Germinal center (tissue), 1 donor: ENCODE data around the gene SHMT2.

Source experiments
- DNase-seq: peaks from one replicate; pipeline ENCODE4 v3.0.0; 2012; ENCODE audit warnings: mixed read lengths, low spot score

SHMT2 gene

DNA sequence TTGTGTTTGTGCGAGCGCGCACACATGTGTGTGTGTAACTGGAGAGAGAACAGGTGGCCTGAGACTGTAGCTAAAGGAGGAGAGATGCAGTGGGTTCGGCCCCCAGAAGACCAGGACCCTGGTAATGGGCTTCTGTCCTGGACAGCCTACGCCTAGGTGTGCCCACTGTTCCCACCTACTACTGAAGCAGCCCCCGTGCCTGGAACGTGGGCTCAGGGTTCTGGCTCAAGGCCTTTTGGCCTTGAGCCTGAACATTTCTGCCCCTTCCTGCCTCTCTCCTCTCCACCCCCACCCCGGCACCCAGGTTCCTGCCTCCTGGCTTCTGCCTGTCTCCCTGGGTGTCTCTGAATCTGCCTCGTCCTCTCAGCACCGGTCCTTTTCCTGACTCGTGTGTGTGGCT lies 14.4 kb upstream of the SHMT2 start:
- DNase-seq = no peak

DNA sequence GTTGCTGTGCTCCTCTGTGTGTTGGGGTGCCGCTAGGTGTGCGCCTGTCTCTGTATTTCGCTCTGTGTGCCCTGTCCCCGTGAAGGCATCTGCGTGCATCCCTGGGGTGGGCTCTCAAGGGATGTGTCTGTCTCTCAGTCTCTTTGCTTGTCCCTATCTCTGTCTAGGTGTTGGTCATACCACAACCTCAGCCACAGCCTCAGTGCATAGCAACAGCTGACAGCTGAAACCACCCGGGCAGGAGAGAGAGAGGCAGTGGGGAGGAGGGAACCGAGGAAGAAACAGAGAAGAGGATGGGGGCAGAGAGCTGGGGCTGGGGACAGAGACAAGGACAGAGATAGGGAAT lies 13.9 kb upstream of the SHMT2 start:
- peak; percentile 51 for DNase-seq

DNA sequence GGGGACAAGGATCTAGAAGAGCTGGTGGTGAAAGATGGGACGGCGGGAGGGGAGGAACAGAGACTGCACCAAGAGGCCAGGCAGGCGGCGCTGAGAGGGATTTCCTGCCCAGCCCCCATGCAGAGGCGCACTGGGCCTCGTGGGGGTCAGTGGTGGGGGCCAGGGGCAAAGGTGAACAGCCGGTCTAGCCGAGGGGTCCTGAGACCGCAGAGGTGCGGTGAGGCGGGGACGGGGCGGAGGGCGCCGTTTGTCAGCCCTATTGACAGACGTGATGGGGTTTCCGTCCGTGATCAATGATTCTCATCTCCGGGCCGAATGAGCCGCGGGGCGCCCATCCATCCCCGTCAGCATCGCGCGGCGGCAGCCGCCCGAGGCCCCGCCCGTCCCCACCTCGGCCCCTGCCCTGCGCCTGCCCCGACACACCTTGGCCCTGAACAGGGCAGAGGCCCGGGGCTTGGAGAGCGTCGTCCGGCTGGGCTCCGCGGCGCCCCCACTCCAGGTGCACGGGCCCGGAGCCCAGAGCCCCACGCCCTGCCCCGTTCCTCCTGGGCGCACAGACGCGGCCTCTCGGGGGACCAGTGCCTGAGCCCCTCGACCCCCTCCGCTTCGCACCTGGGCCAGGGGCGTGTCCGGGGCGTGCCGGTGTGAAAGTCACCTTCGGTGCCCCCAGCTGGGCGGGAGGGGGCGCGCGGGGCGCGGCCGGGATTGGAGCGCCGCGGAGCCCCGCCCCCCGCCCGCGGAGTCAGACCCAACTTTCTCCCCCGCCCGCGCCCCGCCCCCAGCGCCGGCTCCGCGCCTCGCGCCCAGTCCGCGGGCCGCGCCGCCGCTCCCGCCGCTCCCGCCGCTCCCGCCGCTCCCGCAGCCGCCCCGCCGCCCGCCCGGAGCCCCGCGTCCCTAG lies 13.2 kb upstream of the SHMT2 start, which contains the start of gene NXPH4:
NXPH4 (plus strand) TSS at position 781 of the 898 bp plus-strand sequence. CDS start 176 bp downstream, outside the sequence.
- peak; percentile 79 for DNase-seq

DNA sequence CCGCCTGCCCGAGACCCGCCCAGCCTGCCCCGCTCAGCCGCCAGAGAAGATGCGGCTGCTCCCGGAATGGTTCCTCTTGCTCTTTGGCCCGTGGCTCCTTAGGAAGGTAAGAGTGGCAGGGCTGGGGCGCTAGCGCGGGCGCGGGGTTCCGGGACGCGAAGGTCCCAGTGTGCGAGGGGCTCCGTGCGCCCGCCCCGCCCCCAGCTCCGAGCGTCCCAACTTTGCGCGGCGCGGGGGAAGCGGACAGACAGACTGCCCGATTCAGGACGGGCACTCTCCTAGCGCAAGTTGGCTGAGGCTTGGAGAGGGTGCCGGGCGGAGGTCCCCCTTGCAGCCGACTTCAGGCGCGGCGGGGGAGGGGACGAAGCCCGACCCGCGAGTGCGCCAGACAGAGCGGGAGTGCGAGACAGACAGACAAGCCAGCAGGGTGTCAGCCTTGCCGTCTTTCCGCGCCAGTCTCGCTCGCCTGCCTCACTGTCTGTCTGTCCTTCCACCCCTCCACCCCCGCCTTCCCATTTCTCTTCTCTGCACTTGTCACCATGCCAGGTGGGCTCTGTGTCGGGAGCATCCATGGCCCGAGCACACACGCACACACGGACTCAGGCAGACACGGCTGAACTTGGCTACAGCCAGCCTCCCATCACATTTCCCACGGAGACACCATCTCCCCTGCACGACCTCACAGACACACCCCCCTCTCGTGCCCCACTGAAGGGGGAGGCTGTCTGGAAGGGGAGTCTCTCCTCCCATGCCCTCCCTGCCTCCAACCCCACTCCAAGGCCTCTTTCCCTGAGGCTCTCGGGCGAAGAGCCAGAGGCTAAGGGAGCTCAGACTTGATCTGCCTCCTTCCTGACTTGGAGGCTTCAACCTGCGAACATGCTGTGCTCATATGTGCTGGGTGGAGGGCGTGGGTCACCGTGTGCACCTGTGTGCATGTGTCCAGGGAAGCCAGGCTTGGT lies 12.3 kb upstream of the SHMT2 start:
- DNase-seq = no peak

DNA sequence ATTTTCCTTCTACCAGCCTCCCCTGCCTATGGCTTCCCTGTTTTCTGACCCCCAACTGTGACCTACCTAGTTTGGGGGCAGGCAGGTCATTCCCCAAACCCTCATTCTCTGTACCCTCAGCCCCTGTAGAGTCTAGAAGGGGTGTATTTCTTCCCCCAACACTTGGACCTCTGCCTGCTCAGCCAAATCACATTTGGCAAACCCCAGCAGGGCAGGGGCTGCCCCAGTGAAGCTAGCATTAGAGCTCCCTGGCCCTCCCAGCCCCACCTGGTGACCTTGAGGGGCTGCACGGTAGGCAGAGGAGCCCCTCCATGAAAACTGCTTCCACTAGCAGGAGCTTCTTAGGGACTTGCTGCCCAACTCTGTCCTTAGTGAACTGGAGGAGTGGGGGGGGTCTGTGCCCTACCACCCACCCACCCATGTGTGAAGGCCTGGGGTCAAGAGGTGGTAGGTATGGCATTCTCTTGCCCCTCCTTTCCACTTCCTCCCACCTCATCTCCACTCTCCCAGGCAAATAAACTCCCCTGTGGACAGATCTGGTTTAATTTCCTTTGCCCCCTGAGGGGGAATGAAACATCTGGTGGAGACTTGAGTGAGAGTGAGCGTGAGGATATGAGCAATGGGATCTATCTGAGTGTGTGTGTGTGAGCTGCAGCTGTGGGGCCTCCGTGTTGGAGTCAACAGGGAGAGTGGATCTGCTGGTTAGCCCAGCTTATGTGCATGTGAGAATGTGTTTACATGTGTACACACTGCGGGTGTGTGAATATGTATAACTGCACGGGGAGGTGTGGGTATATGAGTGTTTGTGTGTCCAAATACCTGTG lies 11.3 kb upstream of the SHMT2 start:
- DNase-seq = no peak

DNA sequence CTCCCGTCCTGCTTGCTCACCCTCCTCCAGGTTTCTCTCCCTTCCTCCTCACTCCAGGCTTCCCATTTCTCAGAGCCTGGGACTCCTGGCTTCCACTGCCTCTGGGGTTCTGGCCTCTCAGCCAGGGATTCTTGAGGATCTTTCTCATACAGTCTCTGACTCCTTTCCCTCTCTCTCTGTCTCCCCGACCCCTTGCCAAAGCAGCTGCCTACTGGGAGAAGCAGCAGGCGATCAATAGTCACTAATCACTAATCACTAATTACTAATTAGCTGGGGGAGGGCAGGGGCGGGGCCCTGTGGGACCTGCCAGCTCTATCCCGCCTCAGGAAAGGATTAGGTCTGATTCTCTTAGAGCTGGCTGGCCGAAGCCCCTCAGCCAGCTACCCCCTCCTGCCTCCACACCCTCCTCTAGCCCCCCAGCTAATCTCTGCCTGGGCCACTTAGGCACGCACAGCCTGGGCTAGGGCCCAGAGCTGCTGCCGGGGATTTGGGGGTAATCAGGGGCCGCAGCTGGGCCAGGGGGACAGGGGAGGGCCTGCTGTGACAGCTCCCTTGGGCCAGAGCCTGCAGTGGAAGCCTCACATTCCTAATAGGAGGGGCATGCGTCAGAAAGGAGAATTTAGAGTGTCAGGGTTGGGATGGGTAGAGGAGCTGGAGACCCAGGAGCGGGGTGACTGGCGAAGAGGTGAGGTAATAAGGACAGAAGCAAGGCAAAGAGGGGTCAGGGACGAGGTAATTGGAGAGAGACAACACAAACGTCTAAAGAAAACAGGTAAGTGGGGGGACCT lies 10.1 kb upstream of the SHMT2 start:
- no peak for DNase-seq

DNA sequence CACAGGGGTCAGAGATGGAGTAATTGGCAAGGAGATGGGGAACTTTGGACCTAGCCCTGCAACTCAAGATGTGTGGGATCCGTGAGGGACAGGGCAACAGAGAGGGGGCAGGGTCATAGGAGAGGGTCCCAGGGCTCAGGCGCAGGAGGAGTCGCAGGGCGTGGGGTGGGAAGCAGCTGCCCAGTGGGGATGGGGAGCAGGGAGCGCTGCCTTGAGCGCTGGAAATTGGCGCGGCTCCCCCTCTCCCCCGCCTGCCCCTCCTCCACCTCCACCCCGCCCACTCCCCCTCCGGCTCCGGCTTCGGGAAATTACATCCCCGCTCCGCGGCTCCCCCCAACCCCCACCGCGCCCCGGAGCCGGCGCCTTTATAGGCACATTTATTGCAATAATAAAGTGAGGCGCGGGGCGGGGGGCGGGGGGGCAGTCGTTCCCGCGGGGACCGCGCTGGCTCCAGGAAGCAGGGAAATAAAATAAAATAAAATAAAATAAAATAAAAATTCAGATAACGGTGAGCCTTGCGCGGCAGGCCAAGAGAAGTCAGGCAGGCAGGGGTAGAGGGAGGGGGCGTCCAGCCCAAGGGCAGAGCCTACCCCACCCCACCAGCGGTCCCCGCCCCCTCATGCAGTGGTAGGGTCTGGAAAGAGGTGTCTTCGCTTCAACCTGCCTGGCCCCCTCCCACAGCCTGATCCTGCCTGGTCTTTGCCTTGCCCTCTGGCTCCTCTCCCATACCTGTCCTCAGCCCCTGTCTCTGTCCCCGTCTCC lies 9.3 kb upstream of the SHMT2 start:
- DNase-seq = no peak

DNA sequence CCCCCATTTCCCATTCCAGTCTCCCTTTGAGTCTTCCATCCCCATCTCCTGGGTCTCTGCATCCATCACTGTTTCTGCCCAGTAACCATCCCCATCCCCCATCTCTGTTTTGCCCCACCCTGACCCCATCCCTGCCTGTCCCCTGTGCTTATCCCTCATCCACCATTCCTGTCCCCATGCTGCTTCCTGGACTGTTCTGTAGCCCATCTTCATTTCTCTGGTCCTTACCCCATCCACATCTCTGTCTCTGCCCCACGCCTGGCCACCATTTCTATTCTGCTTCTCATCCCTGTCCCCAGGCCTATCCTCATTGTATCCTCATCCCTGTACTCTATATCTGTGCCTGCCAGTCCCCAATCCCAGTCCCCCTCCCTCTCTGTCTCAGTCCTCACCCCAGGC lies 8.7 kb upstream of the SHMT2 start:
- DNase-seq = no peak

DNA sequence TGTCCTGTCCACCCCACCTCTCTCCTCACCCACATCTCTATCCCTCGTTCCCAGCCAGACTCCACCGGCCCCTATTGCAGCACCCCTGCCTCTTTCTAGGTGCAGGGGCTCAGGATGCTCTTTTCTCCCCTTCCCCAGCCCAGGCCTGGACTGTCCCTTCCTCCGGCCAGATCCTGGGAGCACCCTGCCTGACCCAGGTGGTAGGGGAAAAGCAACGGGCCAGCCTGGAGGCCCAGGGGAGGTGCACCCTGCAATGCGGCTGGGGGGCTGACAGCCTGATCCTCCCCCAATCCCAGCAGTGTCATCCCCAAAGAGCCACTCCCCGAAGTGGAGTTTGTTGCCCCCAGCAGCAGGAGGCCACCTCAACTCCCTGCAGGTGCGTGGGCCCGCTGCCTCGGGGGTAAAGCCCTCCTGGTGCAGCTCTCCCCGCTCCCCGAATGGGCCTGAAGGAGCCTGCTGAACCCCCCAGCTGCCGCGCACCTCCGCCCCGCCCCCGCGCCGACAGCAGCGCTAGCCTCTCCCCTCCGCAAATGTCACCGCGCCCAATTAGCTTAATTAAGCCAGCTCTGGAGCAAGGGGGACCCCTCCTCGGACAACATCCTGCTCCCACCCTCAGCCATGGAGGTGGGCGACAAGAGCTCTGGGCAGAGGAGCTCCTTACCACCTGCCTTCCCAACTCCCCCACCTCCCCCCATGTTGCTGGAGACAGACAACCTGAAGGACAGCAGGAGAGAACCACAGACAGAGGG lies 8.2 kb upstream of the SHMT2 start:
- DNase-seq = no peak

DNA sequence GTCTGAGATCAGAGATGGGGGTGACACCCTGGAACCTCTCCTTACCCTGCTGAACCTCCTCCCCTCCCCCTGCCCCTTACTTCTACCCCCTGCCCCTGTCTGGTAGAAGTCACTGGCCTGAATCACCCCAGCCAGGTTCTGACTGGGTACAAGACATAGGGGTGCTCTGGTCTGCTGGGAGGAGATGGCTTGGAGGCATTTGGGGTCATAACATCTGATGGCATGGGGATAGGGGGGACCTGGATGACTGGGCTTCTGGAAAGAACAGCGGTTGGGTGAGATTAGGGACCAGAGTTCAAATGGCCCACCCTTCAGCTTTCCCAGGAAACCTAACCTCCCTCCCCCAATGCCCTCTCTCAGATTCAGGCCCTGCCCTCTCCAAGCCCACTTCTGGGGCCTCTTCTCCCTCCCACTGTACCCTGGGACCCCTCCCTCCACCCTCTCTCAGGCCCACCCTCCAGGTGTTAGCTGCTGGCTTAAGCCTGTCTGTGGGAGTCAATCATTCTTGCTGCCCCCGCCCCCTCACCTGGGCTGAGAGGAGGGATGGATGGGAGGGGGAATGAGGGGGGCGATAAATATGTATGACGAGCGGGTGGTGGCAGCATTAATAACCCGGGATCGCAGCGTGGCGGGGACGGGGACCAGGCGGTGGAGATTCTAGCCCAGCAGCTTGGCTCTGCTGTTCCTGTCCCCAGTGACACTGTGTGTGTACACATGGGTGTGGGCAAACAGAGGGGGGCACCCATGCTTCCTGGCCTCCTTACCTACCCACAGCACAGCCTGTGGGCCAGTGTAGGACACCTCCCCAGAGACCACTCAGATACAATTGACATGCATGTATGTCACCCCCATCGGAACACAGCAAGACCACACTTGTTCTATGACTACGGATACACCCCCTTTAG lies 7.0 kb upstream of the SHMT2 start:
- DNase-seq = no peak

DNA sequence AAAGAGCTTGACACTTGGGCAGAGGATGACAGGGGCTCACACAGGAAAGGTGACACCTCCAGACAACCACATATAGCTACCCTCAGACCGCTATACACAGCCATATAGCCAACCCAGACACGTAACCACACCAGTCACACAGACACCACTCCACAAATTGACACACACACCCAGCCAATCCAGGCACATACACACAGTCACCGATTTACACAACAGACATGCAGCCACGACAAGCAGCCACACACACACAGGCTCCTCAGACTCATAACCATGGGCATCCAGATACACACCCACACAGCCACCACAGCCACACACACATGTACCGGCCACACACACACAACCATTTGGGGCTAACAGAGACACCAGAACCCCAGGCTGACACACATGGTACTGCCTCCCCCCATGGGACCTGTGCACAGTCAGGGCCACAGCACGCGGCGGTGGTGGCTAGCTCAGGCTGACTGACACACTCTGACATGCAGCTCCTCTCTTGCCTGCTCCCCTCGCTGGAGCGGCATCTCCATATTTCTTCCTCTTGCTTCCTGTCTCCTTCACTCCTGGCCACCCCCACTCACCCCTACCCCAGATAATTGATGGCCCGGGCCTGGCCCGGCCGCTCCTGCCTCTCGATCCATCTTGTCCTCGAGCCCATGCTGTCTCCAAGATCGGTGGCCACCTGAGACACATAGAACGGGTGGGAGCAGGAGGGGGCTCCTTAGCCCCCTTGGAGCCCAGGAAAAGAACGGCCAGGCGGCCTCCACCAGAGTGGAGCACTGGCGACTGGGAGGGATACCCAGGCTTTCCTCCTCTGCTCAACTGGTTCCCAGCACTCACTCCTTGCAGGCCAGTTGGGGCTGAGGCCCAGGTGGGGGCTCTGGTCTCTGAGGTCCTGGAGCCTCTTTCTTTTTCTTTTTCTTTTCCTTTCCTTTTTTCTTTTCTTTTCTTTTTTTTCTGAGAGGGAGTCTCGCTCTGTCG lies 6.0 kb upstream of the SHMT2 start:
- no peak for DNase-seq

DNA sequence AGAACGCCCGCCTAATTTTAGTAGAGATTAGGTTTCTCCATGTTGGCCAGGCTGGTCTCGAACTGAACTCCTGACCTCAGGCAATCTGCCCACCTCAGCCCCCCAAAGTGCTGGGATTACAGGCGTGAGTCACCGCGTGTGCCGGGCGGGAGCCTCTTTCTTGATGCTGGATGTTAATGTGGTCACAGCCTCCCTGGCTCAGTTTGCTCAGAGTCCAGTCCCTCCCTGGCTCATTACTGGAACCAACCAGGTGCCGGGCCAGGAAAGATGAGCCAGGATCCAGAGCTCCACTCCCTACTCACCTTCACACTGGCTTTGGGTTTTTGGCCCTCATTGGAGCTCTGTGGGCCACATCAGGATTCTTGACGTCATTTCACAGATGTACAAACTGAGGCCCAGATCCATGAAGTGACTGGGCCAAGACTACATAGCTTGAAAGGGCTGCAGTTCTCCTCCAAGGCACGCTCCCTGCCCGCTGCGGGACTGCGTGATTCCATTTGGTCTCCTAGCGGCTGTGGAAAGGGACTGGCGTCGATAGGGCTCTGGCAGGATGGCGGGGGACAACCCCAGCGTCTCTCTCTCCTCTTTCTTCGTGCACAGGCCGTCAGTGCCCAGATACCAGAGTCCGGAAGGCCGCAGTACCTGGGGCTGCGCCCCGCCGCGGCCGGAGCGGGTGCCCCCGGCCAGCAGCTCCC lies 5.1 kb upstream of the SHMT2 start:
- no peak for DNase-seq

DNA sequence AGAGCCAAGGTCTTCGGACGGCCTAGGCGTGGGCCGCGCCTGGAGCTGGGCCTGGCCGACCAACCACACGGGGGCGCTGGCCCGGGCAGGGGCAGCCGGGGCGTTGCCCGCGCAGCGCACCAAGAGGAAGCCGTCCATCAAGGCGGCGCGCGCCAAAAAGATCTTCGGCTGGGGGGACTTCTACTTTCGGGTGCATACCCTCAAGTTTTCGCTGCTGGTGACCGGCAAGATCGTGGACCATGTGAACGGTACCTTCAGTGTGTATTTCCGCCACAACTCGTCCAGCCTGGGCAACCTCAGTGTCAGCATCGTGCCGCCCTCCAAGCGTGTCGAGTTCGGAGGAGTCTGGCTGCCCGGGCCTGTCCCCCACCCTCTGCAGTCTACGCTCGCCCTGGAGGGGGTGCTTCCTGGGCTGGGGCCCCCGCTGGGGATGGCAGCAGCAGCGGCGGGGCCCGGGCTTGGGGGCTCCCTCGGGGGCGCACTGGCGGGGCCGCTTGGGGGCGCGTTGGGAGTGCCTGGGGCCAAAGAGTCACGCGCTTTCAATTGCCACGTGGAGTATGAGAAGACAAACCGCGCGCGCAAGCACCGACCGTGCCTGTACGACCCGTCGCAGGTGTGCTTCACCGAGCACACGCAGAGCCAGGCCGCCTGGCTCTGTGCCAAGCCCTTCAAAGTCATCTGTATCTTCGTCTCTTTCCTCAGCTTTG lies 4.4 kb upstream of the SHMT2 start:
- DNase-seq = peak; percentile 65

DNA sequence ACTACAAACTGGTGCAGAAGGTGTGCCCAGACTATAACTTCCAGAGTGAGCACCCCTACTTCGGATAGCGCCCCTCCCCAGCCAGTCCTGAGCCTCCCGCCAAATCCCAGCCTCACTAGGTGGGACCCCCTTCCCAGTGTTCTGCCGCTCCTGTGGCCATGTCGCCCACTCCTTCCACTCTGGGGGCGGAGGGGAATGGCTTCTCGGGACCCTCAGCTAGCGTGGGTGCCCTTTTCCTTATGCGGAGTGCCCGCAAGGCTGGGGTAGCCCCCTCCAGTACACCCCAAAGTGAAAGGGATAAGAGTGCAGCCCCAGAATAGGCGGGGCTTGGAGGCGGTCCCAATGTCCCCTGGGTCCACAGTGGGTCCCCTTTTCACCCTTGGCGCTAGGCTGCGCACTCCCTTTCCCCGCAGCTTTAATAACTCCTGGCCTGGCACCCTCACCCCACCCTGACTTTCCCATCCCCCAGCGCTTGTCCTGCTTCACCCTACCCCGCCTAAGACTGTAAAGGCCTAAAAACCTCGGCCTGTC lies 3.8 kb upstream of the SHMT2 start:
- no peak for DNase-seq

DNA sequence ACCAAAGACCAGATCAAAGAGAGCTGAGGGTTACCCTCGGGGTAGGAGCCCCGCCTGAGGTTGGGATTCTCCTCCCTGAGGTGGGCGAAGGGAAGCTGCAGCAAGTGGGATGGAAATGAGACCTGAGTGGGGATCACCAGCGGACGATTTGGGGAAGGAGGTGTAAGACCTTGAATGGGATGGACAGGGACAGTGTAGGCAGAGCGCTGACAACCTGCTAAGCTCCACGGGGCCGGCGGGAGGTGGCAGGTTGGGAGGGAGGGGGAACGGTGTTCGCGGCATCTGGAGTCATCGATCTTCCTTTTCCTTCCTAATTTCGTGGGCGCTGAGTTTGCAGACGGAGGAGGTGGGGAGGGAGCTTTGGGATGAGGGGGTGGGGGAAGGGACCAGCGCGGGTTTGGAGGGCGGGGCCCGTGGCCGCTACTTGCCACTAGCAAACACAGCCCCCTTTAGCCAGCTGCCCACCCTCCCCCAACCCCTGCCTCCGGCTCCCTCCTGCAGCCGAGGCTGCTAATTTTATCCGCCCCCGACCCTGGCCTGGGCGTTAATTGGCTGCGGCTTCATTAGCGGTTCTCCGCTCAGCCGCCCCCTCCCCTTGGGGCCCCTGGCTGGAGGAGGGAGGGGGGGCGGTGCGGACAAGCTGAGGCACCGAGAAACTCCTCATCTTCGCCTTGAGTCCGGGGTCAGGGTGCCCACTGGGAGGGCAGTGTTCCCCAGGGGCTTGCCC lies 2.8 kb upstream of the SHMT2 start:
- no peak for DNase-seq
